Transverse colon (tissue), 4 donors: Measurements from ENCODE around the gene COL6A5. TPM values are rescaled to one million over a fixed set of nuclear protein-coding genes. Genes with fewer than 3 reads are reported as not detected.
"Not testable (repeated sequence)": the region's sequence is repeated elsewhere in the genome, so short reads cannot be mapped to it uniquely, and the experiment has no call there.

Experiments
- DNase-seq: peaks from one replicate; pipeline ENCODE4 v3.0.0-alpha.2; 2019
- H3K27ac ChIP-seq, 4 donors: fragments of 200-600 bp; sonication (generic); 2 replicates each; pipeline ENCODE4 v1.5.1; 2016 to 2018; ENCODE audit warnings: inconsistent platforms in 4 of 4
- H3K27me3 ChIP-seq: fragments of 200-600 bp; sonication (generic); 2 replicates; pipeline ENCODE4 v1.5.1; 2017; ENCODE audit warnings: inconsistent platforms
- H3K36me3 ChIP-seq, 4 donors: fragments of 200-600 bp; sonication (generic); 2 replicates each; pipeline ENCODE4 v1.5.1; 2017 to 2019; ENCODE audit warnings: inconsistent platforms in 4 of 4
- H3K4me1 ChIP-seq, 4 donors: fragments of 200-600 bp; sonication (generic); 2 replicates each; pipeline ENCODE4 v1.5.1; 2017 to 2020; ENCODE audit warnings: inconsistent platforms in 4 of 4
- H3K4me3 ChIP-seq, 4 donors: fragments of 200-600 bp; sonication (generic); 1 replicate in 1 of 4; 2 replicates in 3 of 4; pipeline versions ENCODE4 v1.5.1 to v1.6.1; 2017 to 2019; ENCODE audit warnings: inconsistent platforms in 4 of 4
- H3K9me3 ChIP-seq, 2 donors: fragments of 200-600 bp; sonication (generic); 2 replicates each; pipeline ENCODE4 v1.5.1; 2017 to 2019; ENCODE audit warnings: inconsistent platforms in 2 of 2
- CTCF ChIP-seq, 5 experiments: fragments of 200-600 bp in 3 of 5; fragments of 450-650 bp in 2 of 5; sonication (generic) in 3 of 5; IDR thresholded peaks; 1 replicate in 2 of 5; 2 replicates in 3 of 5; pipeline ENCODE4 v1.5.1; 2016 to 2017; ENCODE audit warnings: antibody characterized with exemption in 5 of 5, inconsistent platforms in 3 of 5, mild to moderate bottlenecking in 2 of 5, moderate library complexity in 1 of 5
- EP300 ChIP-seq: sonication (generic); formaldehyde crosslinking; IDR thresholded peaks from one replicate; pipeline ENCODE4 v1.6.1; 2017; ENCODE audit warnings: antibody characterized with exemption, low read depth
- POLR2A ChIP-seq: fragments of 450-650 bp; IDR thresholded peaks from one replicate; pipeline ENCODE4 v1.6.1; 2016; ENCODE audit warnings: antibody characterized with exemption, mild to moderate bottlenecking, moderate library complexity
- POLR2AphosphoS5 ChIP-seq, 3 donors: sonication (generic); formaldehyde crosslinking; IDR thresholded peaks; one replicate each; pipeline ENCODE4 v1.6.1; 2016; ENCODE audit warnings: antibody characterized with exemption in 3 of 3
- WGBS, 2 donors: methylation state at CpG; one replicate each; pipeline ENCODE4 v1.1.5; 2018; ENCODE audit warnings: low coverage in 1 of 2; 5-methylcytosine and 5-hydroxymethylcytosine counted together
- in situ Hi-C, 4 donors: fragments of 200-750 bp; cut with MboI; loops; one replicate each; pipeline versions ENCODE4 v1.15.0 to v1.15.1; 2017; ENCODE audit warnings: low sequenced_read_pairs in 3 of 4, low pct_ligation_motif_present in 1 of 4, low pct_unique_long_range_greater_than_20kb in 1 of 4
- intact Hi-C: fragments of 100-400 bp; cut with DNase I; formaldehyde crosslinking; loops from one replicate; pipeline ENCODE4 v1.15.1; 2023; ENCODE audit warnings: low total_unique reads
- total RNA-seq, 4 donors: library from RNA; depleted of rRNA; stranded (reverse); fragments of >200 nt; gene quantifications; one replicate each; pipeline ENCODE4 v1.1.0, GENCODE V29; 2016

COL6A5 gene
- total RNA-seq, 4 donors from 2014 or later, result not detected

- DNase-seq, result no peak
- no peaks in the 10 kb centered on the region for H3K9me3 ChIP-seq
- H3K4me1 ChIP-seq, result no peaks in the 10 kb centered on the region
- no peaks in the 10 kb centered on the region for H3K27me3 ChIP-seq
- no peaks in the 10 kb centered on the region for H3K36me3 ChIP-seq
- in situ Hi-C loops, result no loop called here
- no peak overlapping the region for H3K4me3 ChIP-seq
- no peak overlapping the region for H3K27ac ChIP-seq
- TF ChIP-seq POLR2AphosphoS5 (IDR thresholded peaks at IDR 0.05), result no peak
- no peak for TF ChIP-seq POLR2A
- TF ChIP-seq CTCF (IDR thresholded peaks at IDR 0.05), result no peak
- TF ChIP-seq EP300, result no peak
- intact Hi-C loops, result no loop called here
- WGBS, 2 donors, result 40 to 51% methylated on average over 2 of the region's 2 CpGs
Observed at GRCh38 chr3:130395331-130395730, 49.9 kb downstream of the COL6A5 start.

GRCh38 chr3:130395916-130396315 lies 50.4 kb downstream of the COL6A5 start:
- 43 to 58% methylated on average over 2 of the region's 2 CpGs for WGBS, 2 donors
- in situ Hi-C loops, result no loop called here
- H3K27me3 ChIP-seq, result no peaks in the 10 kb centered on the region
- H3K4me3 ChIP-seq, result no peak overlapping the region
- H3K36me3 ChIP-seq, result no peaks in the 10 kb centered on the region
- no peak for DNase-seq
- intact Hi-C loops, result no loop called here
- no peak for TF ChIP-seq CTCF (IDR thresholded peaks at IDR 0.05)
- TF ChIP-seq POLR2A, result no peak
- no peak for TF ChIP-seq POLR2AphosphoS5 (IDR thresholded peaks at IDR 0.05)
- TF ChIP-seq EP300, result no peak
- H3K27ac ChIP-seq, result no peak overlapping the region
- H3K9me3 ChIP-seq, result no peaks in the 10 kb centered on the region
- H3K4me1 ChIP-seq, result no peaks in the 10 kb centered on the region

- Histone ChIP-seq H3K36me3 (no peaks in the 10 kb centered on the region), H3K27ac (no peak overlapping the region), H3K27me3 (no peaks in the 10 kb centered on the region), H3K9me3 (peaks cover 0 to 3% of the 10 kb centered on the region in 2 donors), H3K4me1 (no peaks in the 10 kb centered on the region), H3K4me3 (no peak overlapping the region)
- in situ Hi-C loops (no loop called here), intact Hi-C loops (no loop called here)
- DNase-seq, result no peak
- TF ChIP-seq POLR2A, result no peak
- TF ChIP-seq CTCF (IDR thresholded peaks at IDR 0.05), result no peak
- TF ChIP-seq POLR2AphosphoS5 (IDR thresholded peaks at IDR 0.05), result no peak
- TF ChIP-seq EP300, result no peak
Observed at GRCh38 chr3:130404401-130404800, 58.9 kb downstream of the COL6A5 start.

GRCh38 chr3:130405956-130406355 lies 60.5 kb downstream of the COL6A5 start:
- intact Hi-C loops (no loop called here), in situ Hi-C loops (no loop called here)
- Histone ChIP-seq H3K36me3 (no peaks in the 10 kb centered on the region), H3K27ac (no peak overlapping the region), H3K4me3 (no peak overlapping the region), H3K4me1 (no peaks in the 10 kb centered on the region), H3K27me3 (no peaks in the 10 kb centered on the region), H3K9me3 (peaks cover 0 to 3% of the 10 kb centered on the region in 2 donors)
- DNase-seq, result no peak
- 61 to 65% methylated on average over 3 of the region's 3 CpGs for WGBS, 2 donors
- TF ChIP-seq EP300 (no peak), CTCF (IDR thresholded peaks at IDR 0.05) (no peak), POLR2A (no peak), POLR2AphosphoS5 (IDR thresholded peaks at IDR 0.05) (no peak)

GRCh38 chr3:130408253-130408652 lies 62.8 kb downstream of the COL6A5 start:
- in situ Hi-C loops, result not testable (repeated sequence)

More at GRCh38 chr3:130408253-130408652, 62.8 kb downstream of the COL6A5 start:
- H3K9me3 ChIP-seq, DNase-seq, intact Hi-C loops, H3K27me3 ChIP-seq, H3K4me1 ChIP-seq, H3K36me3 ChIP-seq, H3K27ac ChIP-seq, H3K4me3 ChIP-seq: not testable (repeated sequence)
- WGBS, 2 donors, result 57 to 67% methylated on average over 3 to 10 of the region's 10 CpGs
